ENCODE results near the gene ACOT8.

- TF ChIP-seq POLR2A (IDR thresholded peaks at IDR 0.05; ENCODE audit: low read length) (no peak), GATA1 (IDR thresholded peaks at IDR 0.05; ENCODE audit: low read depth, low read length) (no peak)
Measured at GRCh38 chr20:45833883-45834796, 23.1 kb downstream of the ACOT8 start.

All from erythroblast (primary cell).